Esophagus muscularis mucosa (tissue), 4 donors: ENCODE results near the gene AHNAK2. TPM values are rescaled to one million over a fixed set of nuclear protein-coding genes. Genes with fewer than 3 reads are reported as not detected.

Source experiments
- DNase-seq: peaks from one replicate; pipeline ENCODE4 v3.0.0-alpha.2; 2017; ENCODE audit errors: extremely low spot score
- H3K27ac ChIP-seq, 4 donors: fragments of 200-600 bp; sonication (generic); replicated peaks in 1 of 4; 1 replicate in 3 of 4; 2 replicates in 1 of 4; pipeline ENCODE4 v1.5.1; 2016 to 2019; ENCODE audit warnings: mild to moderate bottlenecking in 1 of 4
- H3K27me3 ChIP-seq, 4 donors: fragments of 200-600 bp; sonication (generic); one replicate each; pipeline versions ENCODE4 v1.5.1 to v1.6.0; 2016 to 2019
- H3K36me3 ChIP-seq, 4 donors: fragments of 200-600 bp; sonication (generic); one replicate each; pipeline ENCODE4 v1.5.1; 2016 to 2019
- H3K4me1 ChIP-seq, 4 donors: fragments of 200-600 bp; sonication (generic); one replicate each; pipeline ENCODE4 v1.5.1; 2016 to 2019
- H3K4me3 ChIP-seq, 4 donors: fragments of 200-600 bp; sonication (generic); 1 replicate in 2 of 4; 2 replicates in 2 of 4; pipeline ENCODE4 v1.5.1; 2016 to 2019; ENCODE audit warnings: mild to moderate bottlenecking in 4 of 4, moderate library complexity in 1 of 4
- H3K9me3 ChIP-seq, 4 donors: fragments of 200-600 bp; sonication (generic); 1 replicate in 3 of 4; 2 replicates in 1 of 4; pipeline ENCODE4 v1.5.1; 2016 to 2019
- CTCF ChIP-seq, 3 experiments: fragments of 200-600 bp in 2 of 3; fragments of 450-650 bp in 1 of 3; sonication (generic) in 2 of 3; IDR thresholded peaks; one replicate each; pipeline ENCODE4 v1.5.1; 2017 to 2019; ENCODE audit warnings: antibody characterized with exemption in 3 of 3, mild to moderate bottlenecking in 2 of 3, moderate library complexity in 1 of 3
- EP300 ChIP-seq: sonication (generic); formaldehyde crosslinking; IDR thresholded peaks from one replicate; pipeline ENCODE4 v1.6.1; 2017; ENCODE audit warnings: antibody characterized with exemption
- POLR2A ChIP-seq: fragments of 450-650 bp; IDR thresholded peaks from one replicate; pipeline ENCODE4 v1.6.1; 2017; ENCODE audit warnings: antibody characterized with exemption, moderate library complexity, mild to moderate bottlenecking, low read depth
- POLR2AphosphoS5 ChIP-seq, 2 donors: sonication (generic); formaldehyde crosslinking; IDR thresholded peaks; one replicate each; pipeline ENCODE4 v1.6.1; 2017; ENCODE audit warnings: antibody characterized with exemption in 2 of 2
- WGBS: methylation state at CpG from one replicate; pipeline ENCODE4 v1.1.5; 2018; 5-methylcytosine and 5-hydroxymethylcytosine counted together
- intact Hi-C: fragments of 100-400 bp; cut with DNase I; formaldehyde crosslinking; loops from one replicate; pipeline ENCODE4 v1.15.1; 2023
- total RNA-seq, 4 donors: library from RNA; depleted of rRNA; stranded (reverse); fragments of >200 nt; gene quantifications; one replicate each; pipeline versions ENCODE4 v1.1.0 to v1.2.1, GENCODE V29; 2016

Gene AHNAK2
- total RNA-seq, 4 donors from 2014 or later: 95.3 to 277 (median 195) TPM

DNA sequence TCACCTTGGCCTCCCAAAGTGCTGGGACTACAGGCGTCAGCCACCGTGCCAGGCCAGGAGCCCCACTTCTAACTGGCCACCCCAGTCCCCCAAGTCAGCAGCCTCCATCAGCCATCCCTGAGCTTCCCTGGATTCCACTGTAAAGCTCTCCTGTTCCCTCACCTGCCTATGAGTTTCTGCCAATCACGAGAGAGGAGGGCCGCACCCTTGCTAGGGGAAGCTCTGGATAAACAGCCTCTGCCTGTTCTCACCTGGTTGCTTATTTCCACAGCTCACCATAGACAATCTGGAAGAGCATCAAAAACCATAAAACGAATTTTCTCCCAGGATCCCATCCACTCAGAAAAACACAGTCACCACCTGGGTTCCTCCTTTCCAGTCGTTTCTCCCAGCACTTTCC, 37.7 kb upstream of the AHNAK2 start:
- intact Hi-C loops: no loop called here
- WGBS: 79% methylated on average over 6 of the region's 6 CpGs
- Histone ChIP-seq H3K4me1 (peaks cover 19 to 51% (median 44%) of the 10 kb centered on the region in 4 donors), H3K27ac (no peak overlapping the region), H3K27me3 (no peaks in the 10 kb centered on the region), H3K4me3 (no peak overlapping the region), H3K9me3 (no peaks in the 10 kb centered on the region), H3K36me3 (peaks cover 0 to 10% (median 9%) of the 10 kb centered on the region in 4 donors)
- DNase-seq: no peak
- TF ChIP-seq POLR2A (no peak), CTCF (IDR thresholded peaks at IDR 0.05) (no peak), EP300 (no peak), POLR2AphosphoS5 (IDR thresholded peaks at IDR 0.05) (no peak)

- intact Hi-C loops: no loop called here
- DNase-seq: no peak
- H3K36me3 ChIP-seq: peaks cover 0 to 17% (median 15%) of the 10 kb centered on the region in 4 donors
- H3K4me1 ChIP-seq: peaks cover 18 to 46% (median 40%) of the 10 kb centered on the region in 4 donors
- no peaks in the 10 kb centered on the region for H3K9me3 ChIP-seq
- no peaks in the 10 kb centered on the region for H3K27me3 ChIP-seq
- no peak overlapping the region for H3K27ac ChIP-seq
- no peak for TF ChIP-seq POLR2AphosphoS5 (IDR thresholded peaks at IDR 0.05)
- no peak for TF ChIP-seq POLR2A
- no peak for TF ChIP-seq CTCF (IDR thresholded peaks at IDR 0.05)
- no peak for TF ChIP-seq EP300
- no peak overlapping the region for H3K4me3 ChIP-seq
- WGBS: 86% methylated on average over 9 of the region's 9 CpGs
These were observed 37.1 kb upstream of the AHNAK2 start for GRCh38 chr14:105015242-105015641.

GRCh38 chr14:105014631-105015030, 36.5 kb upstream of the AHNAK2 start:
- H3K4me3 ChIP-seq: no peak overlapping the region
- no peak for TF ChIP-seq EP300
- no peak for TF ChIP-seq CTCF (IDR thresholded peaks at IDR 0.05)
- no peak for TF ChIP-seq POLR2AphosphoS5 (IDR thresholded peaks at IDR 0.05)
- TF ChIP-seq POLR2A: no peak
- intact Hi-C loops: no loop called here
- no peaks in the 10 kb centered on the region for H3K9me3 ChIP-seq
- 80% methylated on average over 4 of the region's 4 CpGs for WGBS
- no peak for DNase-seq
- H3K4me1 ChIP-seq: peaks cover 12 to 40% (median 34%) of the 10 kb centered on the region in 4 donors
- no peak overlapping the region for H3K27ac ChIP-seq
- peaks cover 3 to 22% (median 20%) of the 10 kb centered on the region in 4 donors for H3K36me3 ChIP-seq
- H3K27me3 ChIP-seq: no peaks in the 10 kb centered on the region

GRCh38 chr14:105014032-105014431, 35.9 kb upstream of the AHNAK2 start:
- DNase-seq: no peak
- Histone ChIP-seq H3K4me1 (peaks cover 6 to 34% (median 28%) of the 10 kb centered on the region in 4 donors), H3K36me3 (peaks cover 8 to 28% (median 23%) of the 10 kb centered on the region in 4 donors), H3K9me3 (no peaks in the 10 kb centered on the region), H3K27ac (no peak overlapping the region), H3K4me3 (no peak overlapping the region), H3K27me3 (no peaks in the 10 kb centered on the region)
- WGBS: 82% methylated on average over 5 of the region's 9 CpGs
- intact Hi-C loops: no loop called here
- no peak for TF ChIP-seq POLR2A
- no peak for TF ChIP-seq POLR2AphosphoS5 (IDR thresholded peaks at IDR 0.05)
- TF ChIP-seq CTCF (IDR thresholded peaks at IDR 0.05): no peak
- no peak for TF ChIP-seq EP300
